HG03565 (cell line): ENCODE results near the gene DLG2.

ENCODE experiments used
- ATAC-seq: cut with Tn5 transposase; IDR thresholded peaks from one replicate; pipeline ENCODE4 v1.9.1; 2021; ENCODE audit warnings: mild to moderate bottlenecking, moderate library complexity; ENCODE audit not compliant: unreplicated experiment

Gene DLG2

DNA sequence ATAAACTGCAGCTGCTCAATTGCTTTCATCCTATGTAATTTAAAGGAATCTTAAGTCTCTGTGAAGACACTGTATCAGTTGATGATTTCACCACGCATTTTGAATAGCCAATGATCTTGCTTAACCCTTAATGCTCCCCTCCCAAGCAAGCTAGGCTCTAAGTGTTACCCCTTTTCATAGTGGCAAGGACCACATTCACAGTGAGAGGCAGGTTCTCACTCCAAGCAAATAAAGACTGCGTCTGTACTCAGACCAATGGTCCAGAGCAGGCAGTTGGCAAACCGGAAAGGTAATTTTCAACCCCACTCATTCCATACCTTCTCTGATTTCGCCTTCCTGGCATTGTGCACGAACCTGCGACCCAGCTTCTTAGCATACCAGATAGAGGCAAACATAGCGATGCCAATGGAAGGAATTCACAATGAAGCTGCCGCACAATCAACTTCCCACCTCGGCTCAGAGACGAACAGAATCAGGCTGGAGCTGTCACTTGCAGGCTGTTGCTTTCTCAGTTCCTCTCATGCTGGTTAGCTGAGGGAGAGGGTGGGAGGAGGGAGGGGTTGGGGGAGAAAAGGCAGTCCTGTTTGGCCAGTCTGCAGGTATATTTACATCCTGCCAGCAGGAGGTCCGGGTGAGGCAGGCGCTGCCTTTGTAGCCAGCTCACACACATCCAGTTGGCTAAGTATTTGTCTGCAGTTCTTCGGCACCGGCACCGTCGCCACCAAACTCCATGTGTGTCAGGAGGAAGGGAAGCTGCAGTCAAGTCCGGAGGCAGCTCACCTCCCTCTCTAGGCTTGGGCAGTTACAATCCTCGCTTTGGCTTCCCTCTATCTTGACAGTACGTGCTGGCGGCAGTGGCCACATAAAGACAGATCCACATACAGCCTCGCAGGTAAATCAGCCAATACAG is 1189.8 kb downstream of the DLG2 start:
- ATAC-seq: peak; percentile 83

DNA sequence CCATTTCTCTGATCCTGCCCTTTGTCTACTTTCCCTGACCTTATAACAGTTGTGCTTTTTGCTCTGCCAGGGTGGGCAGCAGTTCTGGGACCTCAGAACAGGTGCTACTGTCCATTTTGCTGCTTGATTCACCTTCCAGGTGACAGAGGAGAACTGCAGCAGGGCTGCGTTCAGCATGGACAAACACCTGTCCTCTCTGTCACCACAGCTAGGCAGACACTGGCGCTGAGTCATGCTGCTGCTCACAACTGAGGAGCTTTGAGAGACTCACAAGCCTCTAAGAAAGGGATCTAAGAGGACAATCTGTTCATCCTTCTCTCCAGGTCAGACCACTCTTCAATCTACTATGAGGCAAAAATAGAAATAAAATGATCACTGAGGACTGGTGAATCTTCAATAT is 1196.5 kb downstream of the DLG2 start:
- ATAC-seq: no peak

- no peak for ATAC-seq
Observed at GRCh38 chr11:84425673-84426072, 1201.5 kb downstream of the DLG2 start.

DNA sequence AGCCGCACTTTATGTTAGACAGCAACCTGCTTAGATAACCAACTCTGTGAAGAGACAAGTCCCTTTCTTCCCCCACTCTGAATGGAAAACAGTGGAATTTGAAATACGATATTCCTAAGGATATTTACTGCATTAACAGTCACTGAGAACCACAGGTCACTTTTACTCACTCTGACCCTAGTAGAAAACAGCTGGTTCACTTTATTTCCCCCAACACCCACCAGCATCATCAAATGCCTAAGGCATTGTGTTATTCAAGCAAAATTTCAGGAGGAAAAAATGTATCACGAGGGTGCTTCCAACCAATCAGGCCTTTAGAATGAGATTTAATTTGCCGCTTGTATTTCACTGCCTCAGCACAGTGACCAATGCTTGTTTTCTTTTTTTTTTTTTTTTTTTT is 1206.9 kb downstream of the DLG2 start:
- ATAC-seq: no peak

- no peak for ATAC-seq
Observed at GRCh38 chr11:84419616-84420015, 1207.5 kb downstream of the DLG2 start.

DNA sequence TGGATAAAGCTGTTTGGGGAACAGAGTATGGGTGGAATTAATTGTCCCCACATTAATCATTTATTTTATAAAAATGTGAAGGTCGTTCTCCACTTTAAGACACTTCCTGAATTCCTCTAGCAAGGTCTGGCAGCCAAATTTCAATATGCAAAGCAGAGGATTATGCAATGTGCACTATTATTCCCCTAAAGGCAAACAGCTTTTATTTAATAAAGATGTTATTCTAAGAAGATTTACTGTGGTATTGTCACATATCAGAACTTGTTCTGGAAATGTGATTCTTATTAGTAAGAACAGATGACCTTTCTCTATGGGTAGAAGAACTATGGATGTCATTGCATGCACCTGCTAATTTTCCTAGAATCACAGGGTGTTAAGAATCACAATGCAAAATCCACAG is 1212.2 kb downstream of the DLG2 start:
- no peak for ATAC-seq

DNA sequence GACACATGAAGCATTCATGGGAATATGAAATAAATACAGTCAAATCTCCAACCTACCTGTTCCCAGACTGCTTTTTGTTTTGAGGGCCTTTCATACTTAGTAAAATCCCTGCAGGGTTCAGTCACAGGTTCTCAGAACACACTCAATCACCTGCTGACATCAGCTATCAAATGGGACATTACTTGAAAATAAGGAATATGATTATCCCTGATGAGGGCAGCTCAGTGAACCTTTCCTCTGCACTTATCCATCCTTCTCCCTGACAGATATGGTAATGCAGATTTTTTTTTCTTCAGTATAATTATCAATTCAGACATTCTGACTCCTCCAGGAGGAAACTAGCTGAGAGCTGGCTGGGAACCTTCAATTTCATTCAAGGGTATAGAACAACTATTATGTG is 1213.6 kb downstream of the DLG2 start:
- no peak for ATAC-seq

DNA sequence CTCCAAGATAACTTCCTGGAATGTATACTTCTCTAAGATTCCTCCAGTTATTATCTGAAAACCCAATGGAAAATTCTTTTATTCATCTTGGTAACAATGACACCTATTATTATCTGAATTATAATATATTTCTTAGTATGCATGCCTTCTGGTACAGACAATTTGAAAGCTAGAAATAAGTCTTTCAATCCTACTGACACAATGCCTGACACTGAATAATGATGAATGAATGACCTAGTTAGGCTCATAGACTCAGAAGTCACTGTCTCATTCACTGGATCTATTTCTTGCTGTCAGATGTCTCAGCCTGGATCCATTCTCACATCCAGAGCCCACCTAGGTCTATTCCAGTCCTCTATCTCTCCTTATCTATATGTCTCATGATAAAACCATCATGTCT is 1214.3 kb downstream of the DLG2 start:
- no peak for ATAC-seq

DNA sequence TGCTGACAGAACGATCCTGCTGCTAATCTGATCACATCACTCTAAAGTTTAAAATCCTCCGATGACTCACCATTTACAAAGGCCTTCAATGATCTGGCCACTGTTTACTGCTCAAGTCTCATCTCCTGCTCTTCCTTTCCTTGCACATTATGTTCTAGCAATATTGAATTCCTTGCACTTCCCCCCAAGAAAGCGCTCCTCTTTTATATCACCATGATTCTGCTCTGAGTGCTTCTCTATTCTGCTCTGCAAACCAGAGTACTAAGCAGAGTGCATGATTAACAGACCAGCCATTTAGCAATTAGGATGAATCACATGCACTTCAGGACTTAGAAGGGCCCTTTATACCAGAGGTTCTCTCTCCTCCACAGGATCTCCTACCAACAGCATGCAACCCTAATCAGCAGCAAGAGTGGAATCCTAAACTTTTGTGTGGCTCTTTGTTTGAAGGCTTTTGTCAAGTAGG is 1218.2 kb downstream of the DLG2 start:
- ATAC-seq: no peak

GRCh38 chr11:84407091-84407490 is 1220.1 kb downstream of the DLG2 start:
- ATAC-seq: no peak

DNA sequence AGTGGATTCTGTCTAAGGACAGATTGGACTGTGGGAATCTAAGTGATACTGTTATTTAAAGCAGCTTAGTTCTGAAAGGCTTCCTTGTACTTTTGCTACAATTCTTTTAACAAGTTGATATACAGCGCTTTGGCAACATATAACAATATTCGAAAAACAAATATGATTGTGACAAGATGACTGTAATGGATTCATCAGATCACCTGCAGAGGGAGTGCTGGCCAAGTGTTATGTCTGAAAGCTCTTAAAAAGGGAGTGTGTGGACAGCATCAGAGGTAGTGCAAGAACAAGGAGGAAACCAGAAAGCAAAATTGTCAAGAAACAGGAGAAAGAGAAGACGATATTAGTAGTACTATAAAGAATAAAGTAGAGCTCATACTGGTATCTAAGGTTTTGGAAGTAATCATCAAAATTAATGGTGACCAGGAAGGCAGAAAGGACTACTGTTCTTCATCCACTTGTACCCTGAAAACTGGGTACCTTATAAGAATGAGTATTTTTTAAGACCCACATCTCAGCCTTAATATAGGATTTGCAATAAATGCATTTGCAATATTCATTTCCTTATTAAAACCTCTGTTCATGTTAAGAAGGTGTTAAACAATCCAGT is 1229.0 kb downstream of the DLG2 start:
- no peak for ATAC-seq

DNA sequence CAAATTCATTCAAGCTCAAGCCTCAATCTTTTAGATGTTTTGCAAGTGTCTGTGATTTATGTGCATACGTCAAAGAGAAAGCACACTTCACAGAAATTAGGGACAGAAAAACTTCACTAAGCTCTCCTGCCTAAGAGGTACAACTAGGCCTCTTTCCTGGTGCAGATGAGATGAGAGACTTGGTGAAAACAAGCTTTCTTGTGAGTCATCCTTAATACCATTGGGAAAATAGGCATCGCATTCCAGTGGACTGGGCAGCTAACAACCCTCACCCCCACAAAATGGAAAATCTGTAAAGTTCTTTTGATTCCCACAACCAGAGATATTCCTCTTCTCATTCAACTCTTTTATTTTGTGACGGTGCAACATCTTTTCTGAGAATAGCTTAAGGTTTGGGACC is 1230.6 kb downstream of the DLG2 start:
- ATAC-seq: no peak

- ATAC-seq: no peak
Observed at GRCh38 chr11:84390441-84391078, 1236.6 kb downstream of the DLG2 start.

DNA sequence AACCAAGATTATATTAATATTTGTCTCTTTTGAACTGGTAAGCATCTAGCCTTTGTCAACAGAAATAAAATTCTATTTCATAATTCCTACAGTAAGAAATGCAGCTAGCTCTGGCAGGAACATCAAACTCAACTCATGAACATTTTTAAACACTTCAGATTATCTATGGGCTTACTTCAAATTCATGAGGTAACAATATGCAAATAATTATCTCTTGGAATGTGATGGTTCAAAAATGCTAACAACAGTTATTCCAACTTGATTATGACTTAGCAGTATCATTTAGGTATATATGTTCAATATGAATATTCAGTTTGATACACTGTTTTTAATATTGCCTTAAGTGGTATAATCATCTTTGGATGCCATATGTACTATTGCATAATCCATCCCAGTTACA is 1237.4 kb downstream of the DLG2 start:
- no peak for ATAC-seq

- peak; percentile 90 for ATAC-seq
Observed at GRCh38 chr11:84384731-84385130, 1242.4 kb downstream of the DLG2 start.

- ATAC-seq: no peak
Observed at GRCh38 chr11:84383576-84383975, 1243.6 kb downstream of the DLG2 start.

- ATAC-seq: no peak
Observed at GRCh38 chr11:84381666-84382065, 1245.5 kb downstream of the DLG2 start.

DNA sequence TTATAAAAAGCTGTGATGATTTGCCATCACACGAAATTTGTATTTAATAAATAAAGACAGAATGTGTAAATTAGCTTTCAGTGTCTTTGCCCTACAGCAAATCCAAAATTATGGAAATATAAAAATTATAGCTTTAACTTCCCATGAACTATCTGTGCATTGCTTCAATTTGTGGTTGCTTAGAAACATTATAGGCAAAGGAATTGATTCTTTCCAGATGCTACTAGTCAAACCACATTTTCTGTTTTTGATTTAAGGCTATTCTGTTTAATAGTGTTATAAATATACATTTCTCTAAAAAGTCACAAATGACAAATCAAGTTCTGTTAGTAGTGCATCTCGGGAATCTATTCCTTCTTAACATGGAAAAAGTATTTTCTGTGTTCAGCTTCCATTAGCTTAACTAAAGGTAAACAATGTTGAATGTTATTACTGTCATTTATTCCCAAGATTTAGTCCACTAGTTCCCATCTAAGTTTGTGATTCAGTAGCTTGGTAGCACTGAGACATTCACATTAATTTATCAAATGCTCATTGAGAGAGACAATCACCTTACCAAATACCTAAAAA is 1254.7 kb downstream of the DLG2 start:
- no peak for ATAC-seq

DNA sequence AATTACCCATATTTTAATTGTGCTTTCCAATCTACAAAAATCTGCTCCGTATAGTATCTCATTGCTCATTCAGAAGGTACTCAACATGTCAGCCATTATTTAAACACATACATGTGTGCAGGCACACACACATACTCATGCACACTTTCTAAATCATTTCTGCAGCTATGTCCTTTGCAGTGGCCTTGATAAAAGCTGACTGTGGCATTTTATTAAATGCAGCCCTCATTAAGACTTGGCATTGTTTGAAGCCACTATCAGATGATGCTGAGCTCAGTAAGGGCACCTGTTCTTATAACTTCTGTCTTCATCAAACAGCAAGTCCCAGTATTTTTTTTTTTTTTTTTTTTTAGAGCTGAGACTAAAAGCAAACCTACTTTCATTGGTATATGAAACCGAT is 1269.1 kb downstream of the DLG2 start:
- no peak for ATAC-seq

DNA sequence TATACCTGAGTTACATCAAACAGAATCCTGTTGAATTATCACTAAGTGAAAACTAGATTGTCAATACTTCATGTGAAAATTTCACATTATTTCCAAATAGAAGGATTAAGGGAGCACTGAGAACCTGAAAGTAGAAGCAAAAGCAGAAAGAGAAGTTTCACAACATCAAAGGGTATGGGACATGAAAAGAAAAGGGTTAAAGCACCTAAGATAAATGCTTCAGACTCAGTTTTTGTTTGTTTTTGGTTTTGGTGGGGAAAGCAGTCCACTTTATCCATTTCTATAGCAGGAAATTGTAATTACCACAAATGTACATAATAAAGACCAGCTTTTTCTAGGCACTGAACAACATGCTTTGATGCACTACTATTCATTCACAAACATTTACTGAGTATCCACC is 1271.2 kb downstream of the DLG2 start:
- no peak for ATAC-seq

- no peak for ATAC-seq
Observed at GRCh38 chr11:84345597-84345996, 1281.5 kb downstream of the DLG2 start.

GRCh38 chr11:84345027-84345426 is 1282.1 kb downstream of the DLG2 start:
- ATAC-seq: no peak
